PC-3 (cell line): Measurements from ENCODE around the gene MAST4.

Source experiments
- EZH2 ChIP-seq: fragments of 300-600 bp; sonication (generic); IDR thresholded peaks from one replicate; pipeline ENCODE4 v1.6.1; 2017; ENCODE audit warnings: antibody characterized with exemption, mild to moderate bottlenecking, low read length; ENCODE audit not compliant: unreplicated experiment
- TF ChIP-seq, protein P1 (sequence below): fragments of 300-600 bp; sonication (generic); conservative IDR thresholded peaks from 2 replicates; pipeline ENCODE4 v1.5.1; 2017; ENCODE audit warnings: antibody characterized with exemption, low read depth, mild to moderate bottlenecking, low read length

GRCh38 chr5:66967826-66968262 lies 371.7 kb downstream of the MAST4 start:
- TF ChIP-seq EZH2 = no peak
- TF ChIP-seq, protein P1, sequence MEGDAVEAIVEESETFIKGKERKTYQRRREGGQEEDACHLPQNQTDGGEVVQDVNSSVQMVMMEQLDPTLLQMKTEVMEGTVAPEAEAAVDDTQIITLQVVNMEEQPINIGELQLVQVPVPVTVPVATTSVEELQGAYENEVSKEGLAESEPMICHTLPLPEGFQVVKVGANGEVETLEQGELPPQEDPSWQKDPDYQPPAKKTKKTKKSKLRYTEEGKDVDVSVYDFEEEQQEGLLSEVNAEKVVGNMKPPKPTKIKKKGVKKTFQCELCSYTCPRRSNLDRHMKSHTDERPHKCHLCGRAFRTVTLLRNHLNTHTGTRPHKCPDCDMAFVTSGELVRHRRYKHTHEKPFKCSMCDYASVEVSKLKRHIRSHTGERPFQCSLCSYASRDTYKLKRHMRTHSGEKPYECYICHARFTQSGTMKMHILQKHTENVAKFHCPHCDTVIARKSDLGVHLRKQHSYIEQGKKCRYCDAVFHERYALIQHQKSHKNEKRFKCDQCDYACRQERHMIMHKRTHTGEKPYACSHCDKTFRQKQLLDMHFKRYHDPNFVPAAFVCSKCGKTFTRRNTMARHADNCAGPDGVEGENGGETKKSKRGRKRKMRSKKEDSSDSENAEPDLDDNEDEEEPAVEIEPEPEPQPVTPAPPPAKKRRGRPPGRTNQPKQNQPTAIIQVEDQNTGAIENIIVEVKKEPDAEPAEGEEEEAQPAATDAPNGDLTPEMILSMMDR = no peak
